ENCODE results near the gene CYP3A4. TPM values are rescaled to one million over a fixed set of nuclear protein-coding genes. Genes with fewer than 3 reads are reported as not detected.
"Not testable (repeated sequence)": the region's sequence is repeated elsewhere in the genome, so short reads cannot be mapped to it uniquely, and the experiment has no call there.

CYP3A4 gene
- under 1 TPM in 1 of 2 donors, not detected in 1; 0.14 TPM for total RNA-seq

- H3K36me3 Mint-ChIP-seq, result no peaks in the 10 kb centered on the region
- no peaks in the 10 kb centered on the region for H3K9me3 Mint-ChIP-seq
- no peak within 1 kb of the TSS for H3K27ac Mint-ChIP-seq
- ATAC-seq (no peak), DNase-seq (ENCODE audit: low spot score in 2 of 2) (no peak)
Measured at GRCh38 chr7:99784007-99784406, at the start of gene CYP3A4. Gene CYP3A4, minus strand, starts transcription at chr7:99784184. Its CDS starts 103 bp downstream, at chr7:99784081.

- DNase-seq (ENCODE audit: low spot score in 2 of 2) (no peak), ATAC-seq (no peak)
- Mint-ChIP-seq H3K36me3 (no peaks in the 10 kb centered on the region), H3K9me3 (no peaks in the 10 kb centered on the region), H3K27ac (no peak overlapping the region)
Measured at GRCh38 chr7:99833289-99833877, 49.4 kb upstream of the CYP3A4 start.

GRCh38 chr7:99831595-99831994, 47.6 kb upstream of the CYP3A4 start:
- no peak for DNase-seq (ENCODE audit: low spot score in 2 of 2)
- ATAC-seq, result no peak
- Mint-ChIP-seq H3K27ac (no peak overlapping the region), H3K9me3 (no peaks in the 10 kb centered on the region), H3K36me3 (no peaks in the 10 kb centered on the region)

GRCh38 chr7:99829524-99830160, 45.7 kb upstream of the CYP3A4 start:
- H3K27ac Mint-ChIP-seq, result no peak overlapping the region
- ATAC-seq (no peak), DNase-seq (ENCODE audit: low spot score in 2 of 2) (no peak)
- no peaks in the 10 kb centered on the region for H3K9me3 Mint-ChIP-seq
- H3K36me3 Mint-ChIP-seq, result no peaks in the 10 kb centered on the region

GRCh38 chr7:99828811-99829210, 44.8 kb upstream of the CYP3A4 start:
- Mint-ChIP-seq H3K9me3 (no peaks in the 10 kb centered on the region), H3K27ac (no peak overlapping the region), H3K36me3 (no peaks in the 10 kb centered on the region)
- DNase-seq (ENCODE audit: low spot score in 2 of 2), result no peak
- ATAC-seq, result no peak

- Mint-ChIP-seq H3K27ac (no peak overlapping the region), H3K9me3 (no peaks in the 10 kb centered on the region), H3K36me3 (no peaks in the 10 kb centered on the region)
- DNase-seq (ENCODE audit: low spot score in 2 of 2) (no peak), ATAC-seq (no peak)
Measured at GRCh38 chr7:99827040-99827778, 43.2 kb upstream of the CYP3A4 start.

GRCh38 chr7:99825873-99826272, 41.9 kb upstream of the CYP3A4 start:
- ATAC-seq (no peak), DNase-seq (ENCODE audit: low spot score in 2 of 2) (no peak)
- H3K9me3 Mint-ChIP-seq, result no peaks in the 10 kb centered on the region
- H3K27ac Mint-ChIP-seq, result no peak overlapping the region
- no peaks in the 10 kb centered on the region for H3K36me3 Mint-ChIP-seq

GRCh38 chr7:99825452-99825851, 41.5 kb upstream of the CYP3A4 start:
- Mint-ChIP-seq H3K9me3 (no peaks in the 10 kb centered on the region), H3K27ac (no peak overlapping the region), H3K36me3 (no peaks in the 10 kb centered on the region)
- DNase-seq (ENCODE audit: low spot score in 2 of 2) (no peak), ATAC-seq (no peak)

- ATAC-seq (no peak), DNase-seq (ENCODE audit: low spot score in 2 of 2) (no peak)
- H3K27ac Mint-ChIP-seq, result no peak overlapping the region
- no peaks in the 10 kb centered on the region for H3K9me3 Mint-ChIP-seq
- H3K36me3 Mint-ChIP-seq, result no peaks in the 10 kb centered on the region
Measured at GRCh38 chr7:99824091-99824490, 40.1 kb upstream of the CYP3A4 start.

GRCh38 chr7:99822731-99823718, 39.0 kb upstream of the CYP3A4 start:
- ATAC-seq (no peak), DNase-seq (ENCODE audit: low spot score in 2 of 2) (no peak)
- Mint-ChIP-seq H3K9me3 (no peaks in the 10 kb centered on the region), H3K27ac (no peak overlapping the region), H3K36me3 (no peaks in the 10 kb centered on the region)

- Mint-ChIP-seq H3K9me3 (no peaks in the 10 kb centered on the region), H3K36me3 (no peaks in the 10 kb centered on the region), H3K27ac (peak overlapping the region in 1 of 2 donors; percentile 44)
- DNase-seq (ENCODE audit: low spot score in 2 of 2), result no peak
- ATAC-seq, result no peak
Measured at GRCh38 chr7:99820408-99821027, 36.5 kb upstream of the CYP3A4 start.

- no peak for ATAC-seq
- Mint-ChIP-seq H3K9me3 (no peaks in the 10 kb centered on the region), H3K27ac (peak overlapping the region in 1 of 2 donors; percentile 58), H3K36me3 (peaks cover 0 to 5% of the 10 kb centered on the region in 2 donors)
- no peak for DNase-seq (ENCODE audit: low spot score in 2 of 2)
Measured at GRCh38 chr7:99808766-99809165, 24.8 kb upstream of the CYP3A4 start.

GRCh38 chr7:99806839-99807478, 23.0 kb upstream of the CYP3A4 start:
- peaks cover 0 to 5% of the 10 kb centered on the region in 2 donors for H3K36me3 Mint-ChIP-seq
- H3K27ac Mint-ChIP-seq, result no peak overlapping the region
- DNase-seq (ENCODE audit: low spot score in 2 of 2), result no peak
- no peak for ATAC-seq
- no peaks in the 10 kb centered on the region for H3K9me3 Mint-ChIP-seq

- H3K9me3 Mint-ChIP-seq, result no peaks in the 10 kb centered on the region
- DNase-seq (ENCODE audit: low spot score in 2 of 2) (no peak), ATAC-seq (no peak)
- peaks cover 0 to 5% of the 10 kb centered on the region in 2 donors for H3K36me3 Mint-ChIP-seq
- no peak overlapping the region for H3K27ac Mint-ChIP-seq
Measured at GRCh38 chr7:99805641-99806040, 21.7 kb upstream of the CYP3A4 start.

- not testable (repeated sequence) for H3K9me3 Mint-ChIP-seq; H3K36me3 Mint-ChIP-seq; H3K27ac Mint-ChIP-seq; ATAC-seq; DNase-seq (ENCODE audit: low spot score in 2 of 2)
Measured at GRCh38 chr7:99803118-99803517, 19.1 kb upstream of the CYP3A4 start.

GRCh38 chr7:99801407-99801806, 17.4 kb upstream of the CYP3A4 start:
- not testable (repeated sequence) for H3K27ac Mint-ChIP-seq; H3K36me3 Mint-ChIP-seq; ATAC-seq; H3K9me3 Mint-ChIP-seq; DNase-seq (ENCODE audit: low spot score in 2 of 2)

Measured in activated naive CD4-positive, alpha-beta T cell treated with anti-CD3 and anti-CD28 coated beads, Interleukin-2, amount 50 U/mL, for 72 hours (primary cell).